Hematopoietic multipotent progenitor cell treated with erythropoietin and hydrocortisone succinate and interleukin-3 and kit ligand, for 8 days (in vitro differentiated cells): ENCODE data around the gene AHCYL1.
"Not testable (repeated sequence)": the region's sequence is repeated elsewhere in the genome, so short reads cannot be mapped to it uniquely, and the experiment has no call there.

Experiments used
- DNase-seq: peaks from one replicate; pipeline ENCODE4 v3.0.0-alpha.2; 2015

AHCYL1 gene

DNA sequence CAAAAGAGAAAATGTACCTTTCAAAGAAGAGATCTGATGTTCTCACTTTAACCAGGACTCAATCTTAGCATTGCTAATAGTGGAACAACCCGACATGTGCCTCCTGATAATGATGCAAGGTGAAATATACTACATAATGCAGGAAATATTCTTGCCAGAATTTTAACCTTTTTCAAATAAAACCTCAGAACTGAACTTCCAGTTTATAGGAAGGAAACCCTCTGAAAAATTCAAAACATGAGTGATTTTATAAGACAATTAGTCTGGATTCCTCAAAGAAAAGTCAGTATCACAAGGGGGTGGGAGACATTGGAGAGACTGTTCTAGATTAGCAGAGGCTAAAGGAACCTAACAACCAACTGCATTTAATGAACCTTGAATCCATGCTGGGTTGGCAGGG is 18.1 kb downstream of the AHCYL1 start:
- no peak for DNase-seq

DNA sequence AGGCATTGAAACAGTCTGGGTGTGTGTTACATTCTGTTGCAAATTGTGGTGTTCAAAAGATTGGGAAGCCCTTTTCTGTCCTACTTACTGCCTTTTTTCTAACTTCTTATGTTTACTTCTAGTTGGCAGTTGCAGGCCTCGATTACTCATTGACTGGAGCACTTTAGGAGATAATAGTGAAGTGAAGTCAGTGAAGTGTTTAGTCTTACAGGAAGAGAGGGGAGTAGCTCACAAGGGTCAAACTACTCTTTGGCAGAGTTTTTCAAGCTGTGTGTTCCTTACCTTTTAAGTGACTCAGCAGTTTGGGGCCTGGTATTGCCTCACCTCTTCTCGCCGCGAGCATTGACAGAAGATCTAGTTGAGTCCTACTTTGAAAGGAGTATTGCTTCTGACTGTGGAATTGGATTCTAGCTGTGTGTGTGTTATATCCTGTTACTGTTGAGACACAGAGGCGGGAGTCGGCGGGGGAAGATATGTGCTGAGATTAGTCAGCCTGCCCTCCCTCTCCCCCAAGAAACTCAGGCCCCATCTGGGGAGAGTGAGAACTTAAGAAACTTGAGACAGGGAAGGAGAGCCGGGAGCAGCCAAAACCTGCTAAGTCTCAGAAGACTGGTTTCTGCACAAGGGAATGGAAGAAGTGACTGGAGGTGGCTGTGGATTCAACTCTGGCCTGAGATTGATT is 19.3 kb downstream of the AHCYL1 start:
- DNase-seq, result peak; percentile 42

DNA sequence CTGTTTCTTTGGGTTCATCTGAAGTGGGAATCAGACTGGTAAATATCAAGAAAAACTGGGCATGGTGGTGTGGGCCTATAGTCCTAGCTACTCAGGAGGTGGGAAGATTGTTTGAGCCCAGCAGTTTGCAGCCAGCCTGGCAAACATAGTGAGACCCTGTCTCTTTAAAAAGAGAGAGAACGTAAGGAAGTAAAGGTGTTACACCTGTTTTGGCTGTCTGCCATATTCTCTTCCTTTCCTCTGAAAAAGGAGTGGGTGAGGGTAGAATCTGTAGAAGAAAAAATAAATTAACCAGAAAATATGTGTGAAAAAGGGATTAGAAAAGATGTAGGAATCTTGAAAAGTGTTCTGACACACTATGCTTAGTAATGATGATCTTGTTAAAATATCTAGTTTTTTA is 20.0 kb downstream of the AHCYL1 start:
- DNase-seq, result no peak

DNA sequence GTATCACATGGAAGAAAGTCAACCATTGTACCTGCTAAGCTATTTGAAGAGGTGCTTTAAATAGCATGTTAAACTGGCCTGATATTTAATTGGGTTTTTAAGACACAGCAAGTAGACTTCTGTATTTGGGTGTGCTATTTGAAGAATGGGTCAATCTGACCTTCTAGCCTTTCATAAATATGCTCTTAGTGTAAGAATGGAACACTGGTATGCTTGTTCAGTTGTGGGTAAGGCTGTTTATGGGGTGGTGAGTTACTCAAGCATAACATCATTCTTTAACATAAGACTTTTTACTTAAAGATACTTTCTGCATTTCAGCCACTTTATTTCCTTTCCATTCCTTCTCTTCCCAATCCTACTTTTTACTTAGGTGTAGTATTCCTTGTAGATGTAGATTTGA is 21.4 kb downstream of the AHCYL1 start:
- no peak for DNase-seq

DNA sequence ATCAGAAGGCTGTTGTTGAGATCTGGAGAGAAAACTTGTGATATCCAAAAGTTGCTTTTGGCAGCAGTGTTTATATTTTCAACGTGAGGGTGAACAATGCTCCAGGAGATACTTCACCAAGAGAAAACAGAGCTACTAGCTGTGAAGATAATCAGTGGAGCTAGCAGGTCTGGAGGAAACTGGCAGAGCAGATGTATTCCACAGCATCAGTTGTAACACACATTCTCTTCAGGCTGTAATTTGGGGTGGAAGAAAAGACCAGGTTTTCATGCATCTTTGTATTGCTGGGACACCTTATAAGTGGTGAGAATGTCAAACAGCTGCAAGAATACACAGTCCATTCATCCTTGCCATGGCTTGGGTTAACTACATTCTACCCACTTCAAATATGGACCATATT is 22.0 kb downstream of the AHCYL1 start:
- no peak for DNase-seq

DNA sequence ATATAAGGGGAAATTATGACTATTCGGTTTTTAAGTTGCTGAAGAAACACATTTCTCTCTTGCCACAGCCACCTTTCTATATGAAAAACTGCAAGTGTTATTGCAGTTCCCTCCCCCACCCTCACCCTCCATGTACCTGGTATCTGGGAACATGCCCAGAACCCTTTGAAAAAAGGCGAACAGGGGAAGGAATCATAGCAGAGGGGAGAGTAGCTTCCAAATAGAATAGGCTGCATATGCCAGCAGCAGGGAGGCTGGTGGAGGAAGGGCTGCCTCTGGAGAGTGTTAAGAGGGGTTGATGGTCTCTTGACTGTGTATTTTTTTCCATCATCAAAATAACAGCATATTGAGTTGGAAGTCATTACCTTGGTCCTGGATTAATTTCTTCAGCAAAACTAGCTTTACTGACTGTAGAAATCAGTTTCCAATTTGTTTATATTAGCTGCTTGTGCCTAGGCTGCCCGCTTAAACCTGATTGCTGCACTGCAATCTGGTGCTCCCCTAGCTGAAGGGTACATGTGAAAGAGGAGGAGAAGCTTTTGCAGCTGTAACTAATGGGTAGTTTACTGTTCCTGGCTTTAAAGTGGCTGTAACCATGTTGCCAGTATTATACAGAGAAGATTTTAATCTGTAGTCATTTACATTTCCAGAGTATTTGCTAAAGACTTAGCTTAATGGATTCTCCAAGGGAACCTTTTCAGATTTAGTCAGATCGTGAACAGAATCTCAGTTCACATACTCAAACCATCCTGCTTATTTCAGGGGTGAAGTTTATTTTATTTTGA is 22.7 kb downstream of the AHCYL1 start:
- no peak for DNase-seq

DNA sequence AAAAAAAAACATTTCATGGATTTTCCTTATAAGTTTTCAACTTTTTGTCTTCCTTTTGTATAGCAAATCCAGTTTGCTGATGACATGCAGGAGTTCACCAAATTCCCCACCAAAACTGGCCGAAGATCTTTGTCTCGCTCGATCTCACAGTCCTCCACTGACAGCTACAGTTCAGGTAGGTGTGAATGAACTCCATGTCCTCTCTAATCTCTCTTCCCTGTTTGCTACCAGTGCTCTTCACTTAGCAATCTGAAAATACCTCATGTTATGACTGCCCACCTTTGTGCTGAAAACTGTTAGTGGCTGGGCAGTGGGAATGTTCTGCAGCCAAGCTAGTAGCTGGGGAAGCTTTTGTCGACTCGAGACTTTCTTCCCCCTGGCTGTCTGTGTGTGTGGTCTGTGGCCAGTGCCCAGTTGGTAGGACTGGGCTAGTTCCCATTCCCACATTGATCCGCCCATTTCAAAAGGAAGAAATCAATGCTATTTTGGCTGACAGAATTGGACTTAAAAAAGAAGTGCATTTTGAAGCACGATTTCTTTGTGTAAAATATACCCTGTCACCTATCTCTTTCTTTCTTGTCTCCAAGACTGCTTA is 24.5 kb downstream of the AHCYL1 start:
- DNase-seq, result no peak

DNA sequence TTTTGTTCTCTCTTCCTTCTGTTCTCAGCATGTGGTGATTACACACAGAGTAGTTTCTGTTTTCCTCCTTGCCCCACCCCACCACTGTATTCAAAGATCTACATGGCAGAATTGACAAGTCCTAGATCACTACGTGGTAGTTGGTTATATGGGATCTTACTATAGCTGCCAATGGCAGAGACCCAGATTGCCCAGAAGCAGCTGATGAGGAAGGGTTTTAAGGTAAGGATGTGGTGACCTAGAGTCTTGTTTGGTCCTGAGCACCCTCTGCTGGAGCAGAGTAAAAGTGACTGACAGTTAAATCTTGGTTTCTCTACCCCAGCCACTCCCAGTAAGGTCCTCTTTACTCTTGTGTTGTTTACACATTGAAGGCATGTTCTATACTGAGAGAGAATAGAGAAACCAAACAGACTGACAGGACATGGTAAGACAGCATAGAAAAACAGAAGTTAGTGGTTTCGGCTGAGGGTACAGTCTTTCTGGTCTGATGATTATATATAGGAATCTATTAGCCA is 27.0 kb downstream of the AHCYL1 start:
- DNase-seq, result peak; percentile 66

DNA sequence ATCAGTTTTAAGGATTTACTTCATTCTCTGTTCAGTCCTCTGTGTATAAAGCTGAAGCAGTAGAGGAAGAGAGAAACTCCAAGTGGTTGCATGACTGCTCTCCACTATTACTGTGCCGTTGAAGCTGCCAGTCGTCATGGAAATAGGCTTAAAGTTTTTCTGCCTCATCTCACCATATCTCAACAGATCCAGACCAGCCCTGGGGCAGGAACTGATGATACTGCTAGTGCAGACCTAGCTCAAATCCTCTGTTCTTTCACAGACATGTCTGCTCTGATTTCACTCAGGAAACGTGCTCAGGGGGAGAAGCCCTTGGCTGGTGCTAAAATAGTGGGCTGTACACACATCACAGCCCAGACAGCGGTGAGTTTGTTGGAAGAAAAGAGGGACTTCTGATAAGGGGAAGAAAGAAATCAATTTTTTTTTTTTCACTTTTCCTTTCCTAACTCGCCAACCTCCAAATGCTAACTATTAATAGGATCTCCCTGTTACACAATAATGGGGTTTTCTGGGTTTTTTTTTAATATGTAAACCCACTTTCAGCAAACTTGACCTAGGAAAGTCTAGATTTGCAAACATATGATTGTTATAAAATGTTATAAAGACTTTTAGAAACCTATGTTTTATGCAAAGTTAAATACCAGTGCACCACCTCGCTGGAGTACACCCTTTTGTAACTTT is 27.7 kb downstream of the AHCYL1 start:
- DNase-seq, result no peak

DNA sequence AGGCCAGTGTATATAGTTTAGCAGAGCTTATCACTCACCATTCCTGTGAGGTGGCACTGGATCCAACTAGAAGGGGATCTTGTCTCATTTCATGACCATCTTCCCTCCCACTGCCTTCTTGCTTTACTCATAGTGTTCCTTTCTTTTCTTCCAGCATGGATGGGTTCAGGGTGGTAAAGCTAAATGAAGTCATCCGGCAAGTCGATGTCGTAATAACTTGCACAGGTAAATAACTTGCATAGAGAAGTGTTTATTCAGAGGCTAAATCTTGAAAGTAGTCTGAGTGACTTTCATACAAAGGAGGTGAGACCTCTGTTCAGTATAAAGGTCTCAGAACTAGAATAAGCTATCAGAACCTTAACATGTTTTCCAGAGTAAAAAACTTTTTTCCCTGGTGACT is 33.2 kb downstream of the AHCYL1 start:
- DNase-seq, result no peak

DNA sequence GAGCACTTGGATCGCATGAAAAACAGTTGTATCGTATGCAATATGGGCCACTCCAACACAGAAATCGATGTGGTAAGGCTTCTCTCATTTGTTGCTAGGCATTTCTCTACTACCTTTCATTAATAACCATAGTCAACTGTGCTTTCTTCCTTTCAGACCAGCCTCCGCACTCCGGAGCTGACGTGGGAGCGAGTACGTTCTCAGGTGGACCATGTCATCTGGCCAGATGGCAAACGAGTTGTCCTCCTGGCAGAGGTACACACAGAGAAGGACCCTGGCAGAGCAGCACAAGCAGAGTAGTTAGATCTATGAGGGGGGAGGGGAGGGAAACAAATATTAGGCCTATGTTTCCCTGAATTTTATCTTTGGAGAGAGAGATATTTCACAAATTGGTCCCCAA is 33.8 kb downstream of the AHCYL1 start:
- DNase-seq, result no peak

DNA sequence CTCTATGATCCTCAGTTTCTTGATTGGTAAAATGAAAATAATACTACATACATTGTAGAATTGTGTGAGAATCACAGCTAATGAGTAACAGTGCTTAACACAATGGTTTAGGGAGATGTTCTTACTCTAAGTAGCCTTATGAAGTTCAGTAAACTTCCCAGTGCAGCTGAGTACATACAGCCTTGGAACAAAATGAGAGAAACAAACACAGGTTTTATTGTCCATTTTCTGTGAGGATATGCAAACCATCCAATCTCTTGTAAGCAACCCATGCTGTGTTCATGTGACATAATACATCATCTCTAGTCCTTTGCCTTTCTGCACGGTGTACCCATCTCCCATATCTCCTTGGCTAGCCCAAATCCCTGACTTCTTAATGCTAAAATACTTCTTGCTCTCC is 35.2 kb downstream of the AHCYL1 start:
- DNase-seq, result no peak

DNA sequence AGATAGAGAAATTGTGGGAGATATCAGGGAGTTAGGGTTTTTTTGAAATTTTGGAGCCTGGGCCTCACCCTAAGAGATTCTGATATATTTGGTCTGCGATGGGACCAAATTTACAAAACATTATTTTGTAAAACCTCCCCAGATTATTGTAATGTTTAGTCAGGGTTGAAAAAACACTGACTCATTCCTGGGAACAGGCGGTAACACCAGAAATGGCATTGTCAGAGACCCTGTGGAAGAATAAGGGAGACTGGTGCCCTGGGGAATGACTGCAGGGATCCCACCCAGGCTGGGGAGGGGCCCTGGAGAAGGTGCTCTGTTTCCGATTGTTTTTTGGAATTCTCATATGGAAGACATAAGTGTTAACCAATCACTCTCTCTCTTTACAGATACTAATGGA is 36.7 kb downstream of the AHCYL1 start:
- no peak for DNase-seq

DNA sequence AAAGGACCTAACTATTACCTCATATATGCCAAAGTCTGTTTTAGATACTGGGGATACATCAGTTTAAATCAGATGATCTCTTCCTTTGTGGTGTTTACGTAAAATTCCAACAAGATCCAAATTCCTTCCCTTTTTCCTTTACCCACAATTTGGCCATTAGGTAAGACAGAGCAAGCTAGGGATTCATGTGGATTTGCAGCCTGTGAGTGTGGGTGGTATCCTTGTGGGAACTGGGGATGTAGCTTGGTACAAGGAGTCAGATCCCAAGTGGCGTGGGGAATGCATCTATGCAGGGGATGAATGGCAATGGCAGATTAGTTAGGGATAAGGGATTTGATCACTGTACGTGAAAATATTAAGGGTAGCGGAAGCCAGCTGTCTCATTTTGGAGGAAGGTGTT is 40.0 kb downstream of the AHCYL1 start:
- DNase-seq, result no peak

DNA sequence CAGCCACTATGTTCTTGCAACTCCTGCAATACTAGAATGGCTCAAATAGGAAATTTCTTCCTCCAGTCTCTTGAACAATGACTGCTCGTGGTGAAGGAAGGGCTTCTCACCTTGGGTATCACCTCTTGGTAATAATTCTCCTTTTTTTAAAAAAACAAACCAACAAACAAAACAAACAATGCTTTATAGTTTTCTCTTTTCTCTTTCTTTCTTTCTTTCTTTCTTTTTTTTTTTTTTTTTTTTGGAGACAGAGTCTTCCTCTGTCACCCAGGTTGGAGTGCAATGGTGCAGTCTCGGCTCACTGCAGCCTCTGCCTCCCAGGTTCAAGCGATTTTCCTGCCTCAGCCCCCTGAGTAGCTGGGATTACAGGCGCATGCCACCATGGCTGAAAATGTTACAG is 46.1 kb downstream of the AHCYL1 start:
- DNase-seq, result not testable (repeated sequence)

DNA sequence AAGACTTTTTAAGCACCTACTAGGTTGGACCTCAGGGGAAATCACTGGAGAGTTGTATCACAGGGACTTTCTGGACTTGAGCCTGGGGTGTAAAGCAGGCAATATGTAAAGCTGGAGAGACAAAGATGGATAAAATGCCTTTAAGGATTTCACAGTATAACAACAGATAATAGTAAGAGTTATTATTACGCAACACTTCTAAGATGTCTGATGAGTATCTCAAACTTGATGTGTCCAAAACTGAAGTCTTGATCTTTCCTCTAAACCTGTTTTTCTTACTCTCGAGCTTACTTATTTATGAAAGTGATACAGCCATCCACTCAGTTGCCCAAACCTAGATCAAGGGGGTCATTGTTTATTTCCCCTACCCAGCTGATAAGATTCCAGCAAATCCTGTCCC is 47.8 kb downstream of the AHCYL1 start:
- no peak for DNase-seq

DNA sequence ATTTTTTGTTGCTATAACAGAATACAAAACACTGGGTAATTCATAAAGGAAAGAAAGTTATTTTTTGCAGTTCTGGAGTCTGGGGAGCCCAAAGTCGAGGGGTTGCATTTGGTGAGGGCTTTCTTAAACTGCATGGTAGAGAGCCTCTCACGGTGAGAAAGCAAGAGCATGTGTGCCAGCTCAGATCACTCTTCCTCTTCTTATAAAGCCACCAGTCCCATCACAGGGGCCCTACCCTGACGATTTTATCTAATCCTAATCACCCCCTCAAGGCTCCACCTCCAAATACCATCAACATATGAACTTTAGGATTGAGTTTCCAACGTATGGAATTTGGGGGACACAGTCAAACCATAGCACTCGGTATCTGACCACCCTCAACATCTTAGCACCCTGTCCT is 48.9 kb downstream of the AHCYL1 start:
- DNase-seq, result peak; percentile 26

DNA sequence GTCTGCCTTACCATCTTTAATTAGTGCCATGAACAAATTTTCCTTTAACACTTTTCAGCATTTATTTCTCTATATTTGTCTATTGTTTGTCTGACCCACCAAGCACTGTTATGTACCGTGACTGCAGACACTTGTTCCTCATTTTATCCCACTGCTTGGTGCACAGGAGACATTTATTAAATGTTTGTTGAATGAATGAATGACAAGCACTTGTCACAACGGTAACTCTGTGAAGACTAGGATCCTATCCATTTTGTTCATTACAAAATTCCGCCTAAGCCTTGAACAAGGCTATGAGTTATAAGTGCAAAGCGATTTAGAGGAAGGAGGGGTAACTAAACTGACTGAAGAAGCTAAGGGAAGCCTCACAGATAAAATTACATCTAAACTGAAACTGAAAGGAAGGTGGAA is 49.5 kb downstream of the AHCYL1 start:
- DNase-seq, result no peak

DNA sequence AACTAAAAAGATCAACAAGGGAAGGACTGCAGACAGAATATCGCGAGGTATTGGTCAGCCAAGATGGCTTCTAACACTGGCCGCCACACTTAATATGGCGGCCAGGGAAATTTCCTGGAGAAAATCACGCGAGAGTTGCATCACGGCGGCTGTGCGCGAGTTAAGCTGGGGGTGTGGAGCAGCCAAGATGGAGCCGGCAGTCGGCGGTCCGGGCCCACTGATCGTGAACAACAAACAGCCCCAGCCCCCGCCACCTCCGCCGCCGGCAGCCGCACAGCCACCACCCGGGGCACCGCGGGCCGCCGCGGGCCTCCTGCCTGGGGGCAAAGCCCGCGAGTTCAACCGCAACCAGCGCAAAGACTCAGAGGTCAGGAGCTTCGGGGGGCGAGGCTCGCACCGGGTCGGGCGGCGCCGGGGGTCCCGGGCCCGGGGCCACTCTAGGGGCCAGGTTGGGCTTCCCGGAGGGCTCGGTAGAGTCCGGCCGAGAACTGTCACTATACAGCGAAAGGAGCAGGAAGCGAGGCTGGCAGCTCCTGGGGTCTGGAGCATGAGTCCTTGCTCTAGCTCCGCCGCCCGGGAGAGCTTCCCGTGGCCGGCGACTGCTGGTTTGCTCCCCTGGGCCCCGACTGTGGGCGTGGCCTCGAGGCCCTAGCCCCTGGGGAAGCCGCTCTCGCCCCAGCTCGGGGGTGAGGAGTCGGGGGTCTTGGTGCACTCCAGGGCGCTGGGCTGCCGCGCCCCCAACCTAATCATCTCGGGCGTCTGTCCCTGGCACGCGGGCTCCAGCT is 50.1 kb downstream of the AHCYL1 start, which contains the start of gene STRIP1:
TSS of gene STRIP1 (plus strand) at position 174 of the 785 bp plus-strand sequence. CDS start at position 188, 14 bp downstream.
- peak; percentile 97 for DNase-seq

DNA sequence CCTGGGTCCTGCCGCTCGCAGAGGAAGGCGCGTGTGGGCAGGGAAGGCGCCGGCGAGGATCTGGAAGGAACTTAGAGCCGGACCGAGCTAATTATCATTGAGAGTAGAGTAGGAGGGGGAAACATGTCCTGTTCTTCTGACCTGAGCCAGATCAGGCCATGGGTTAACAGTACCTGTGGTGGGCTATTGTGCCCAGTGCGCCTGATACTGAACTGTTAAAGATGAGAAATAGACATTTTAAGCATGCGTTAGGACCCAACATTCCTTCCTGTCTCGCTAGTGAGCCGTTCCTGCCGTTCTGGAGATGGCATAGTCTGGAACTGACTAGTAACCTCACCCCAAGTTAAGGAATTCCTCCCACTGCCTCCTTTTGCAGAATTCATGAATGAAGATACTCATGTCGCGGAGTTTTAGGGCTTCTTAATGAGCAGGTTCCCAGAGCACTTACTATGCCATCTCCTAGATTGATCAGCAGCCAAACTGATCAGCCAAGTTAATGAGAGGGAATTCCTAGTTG is 50.7 kb downstream of the AHCYL1 start:
- DNase-seq, result no peak

DNA sequence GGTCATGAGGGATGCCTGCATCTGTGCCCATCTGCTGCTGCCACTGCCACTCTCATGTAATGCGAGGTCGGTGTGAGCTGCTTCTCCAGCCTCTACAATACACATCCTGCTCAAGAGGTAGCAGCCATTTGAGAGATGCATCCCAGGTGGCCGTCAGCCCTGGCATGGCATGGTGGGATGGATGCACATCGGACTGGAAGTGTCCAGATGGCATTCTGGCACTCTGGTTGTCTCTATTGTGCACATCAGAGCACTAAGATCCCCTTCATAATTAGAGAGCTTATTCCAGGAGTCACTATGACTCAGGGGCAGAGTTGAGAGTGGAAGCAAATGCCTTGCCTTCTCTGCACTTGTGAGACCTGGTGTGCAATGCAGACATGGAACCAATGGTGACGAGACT is 53.7 kb downstream of the AHCYL1 start:
- no peak for DNase-seq

DNA sequence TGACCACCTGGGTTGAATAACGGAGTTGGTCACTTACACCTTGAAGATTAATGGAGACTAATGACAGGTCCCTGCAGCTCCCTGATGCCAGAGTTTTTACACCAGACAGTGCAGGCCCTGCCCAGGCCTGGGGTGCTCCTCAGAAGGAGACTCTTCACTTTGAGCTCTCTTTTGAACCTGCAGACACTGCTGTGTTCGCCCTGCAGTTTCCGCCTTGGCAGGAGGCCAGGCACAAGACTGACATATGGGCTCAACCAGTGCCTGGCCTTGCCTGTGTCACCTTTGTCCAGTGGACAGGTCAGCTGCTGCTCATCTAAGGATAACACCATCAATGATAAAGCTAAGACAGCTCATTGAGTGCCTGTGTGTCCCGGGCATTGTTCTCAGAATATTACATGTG is 55.1 kb downstream of the AHCYL1 start:
- DNase-seq, result no peak
